HG02852 (cell line): ENCODE results near the gene PFDN1.

Experiments used
- ATAC-seq: cut with Tn5 transposase; IDR thresholded peaks from one replicate; pipeline ENCODE4 v1.9.1; 2021; ENCODE audit warnings: mild to moderate bottlenecking, moderate library complexity; ENCODE audit not compliant: unreplicated experiment

Gene PFDN1

DNA sequence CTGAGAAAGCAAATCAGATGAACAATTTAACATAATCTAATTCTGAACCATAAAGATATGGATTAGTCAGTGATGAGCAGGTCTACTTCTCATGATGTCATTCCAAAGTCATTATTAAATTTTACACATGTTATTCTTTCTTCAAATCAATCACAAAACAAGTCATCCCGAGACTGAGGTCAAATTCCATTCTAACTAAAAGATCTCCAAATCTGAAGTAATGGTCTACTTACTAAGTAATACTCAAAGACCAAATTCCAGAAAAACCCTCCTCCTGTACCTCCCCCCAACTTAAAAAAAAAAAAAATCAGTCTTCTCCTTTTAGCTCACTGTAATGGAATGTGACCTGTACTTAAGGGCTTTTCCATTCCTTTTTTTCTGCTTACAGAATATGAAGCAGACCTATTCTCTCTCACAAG, 4.7 kb downstream of the PFDN1 start:
- ATAC-seq = no peak

GRCh38 chr5:140297283-140297682, 5.6 kb downstream of the PFDN1 start:
- no peak for ATAC-seq

GRCh38 chr5:140296289-140296688, 6.6 kb downstream of the PFDN1 start:
- no peak for ATAC-seq

- ATAC-seq = no peak
These were observed 7.5 kb downstream of the PFDN1 start for GRCh38 chr5:140295414-140295813.

GRCh38 chr5:140294753-140295152, 8.1 kb downstream of the PFDN1 start:
- ATAC-seq = no peak

- no peak for ATAC-seq
These were observed 9.1 kb downstream of the PFDN1 start for GRCh38 chr5:140293849-140294100.

DNA sequence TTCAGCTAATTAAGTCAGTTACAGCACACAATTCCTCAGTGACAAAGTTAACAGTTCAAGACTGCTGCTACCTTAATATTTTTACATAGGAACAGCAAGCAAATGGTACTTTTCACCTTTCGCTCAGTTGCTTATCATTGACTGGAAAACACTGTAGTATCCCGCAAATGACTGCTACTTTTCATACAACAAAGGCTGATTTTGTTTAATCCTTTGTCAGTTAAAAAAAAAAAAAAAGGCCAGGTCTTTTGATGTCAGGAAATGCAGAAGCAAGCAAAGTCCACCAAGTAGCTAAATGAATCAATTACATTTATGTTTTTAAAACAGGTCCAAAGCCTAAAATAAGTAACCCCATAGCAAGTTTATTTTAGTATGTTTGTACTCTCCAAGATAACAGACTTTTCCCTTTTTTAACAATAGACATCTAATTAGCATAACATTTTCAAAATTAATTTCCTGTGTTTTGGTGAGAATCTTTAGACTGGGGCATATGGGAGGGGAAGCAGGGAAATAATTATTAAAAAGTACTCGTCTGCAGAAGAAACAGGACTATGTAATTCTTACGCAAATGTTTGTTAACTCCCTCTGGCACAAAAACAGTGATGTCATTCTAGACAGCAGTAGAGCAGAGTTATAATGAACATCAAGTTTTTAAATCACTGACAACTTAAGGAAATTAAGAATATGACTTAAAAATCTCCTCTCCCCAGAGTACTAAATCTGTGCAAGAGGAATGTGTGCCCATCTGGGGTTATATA, 9.6 kb downstream of the PFDN1 start:
- no peak for ATAC-seq

DNA sequence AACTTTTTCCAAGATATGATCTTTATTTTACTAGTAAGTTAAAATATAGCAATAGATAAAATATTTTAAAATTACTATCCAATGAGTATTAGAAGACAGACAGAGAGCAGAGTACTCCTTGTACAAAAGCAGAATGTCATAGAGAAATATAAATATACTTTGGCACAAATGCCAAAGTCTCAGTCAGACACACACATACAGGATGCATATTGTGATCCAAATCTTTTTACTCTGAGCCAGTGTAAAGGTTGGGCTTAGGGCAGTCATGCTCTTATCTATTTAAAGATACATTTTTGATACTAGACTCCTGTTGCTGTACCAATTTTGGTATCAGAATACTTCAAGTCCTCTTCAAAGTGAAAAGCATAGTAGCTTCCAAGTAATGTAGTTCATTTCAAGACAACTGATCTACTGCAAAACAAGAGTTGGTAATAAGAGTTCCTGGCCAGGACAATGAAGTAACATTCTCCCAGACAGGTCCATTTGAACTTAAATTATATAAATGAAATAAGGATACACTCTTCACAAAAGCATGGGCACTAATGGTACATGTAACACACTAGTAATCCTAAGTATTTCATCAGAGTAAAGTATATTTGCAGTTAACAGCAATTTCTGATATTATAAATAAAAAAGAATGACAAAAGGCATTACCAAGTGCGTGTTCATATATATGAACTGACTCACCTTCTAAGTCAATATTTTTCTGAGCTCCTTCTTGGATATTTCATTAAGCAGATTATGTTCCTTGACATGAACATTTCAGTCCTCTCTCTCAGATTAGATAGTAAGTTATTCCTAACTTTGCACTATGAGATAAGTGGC, 10.5 kb downstream of the PFDN1 start:
- no peak for ATAC-seq

GRCh38 chr5:140287801-140288521, 14.9 kb downstream of the PFDN1 start:
- ATAC-seq = no peak

GRCh38 chr5:140286424-140286823, 16.5 kb downstream of the PFDN1 start:
- ATAC-seq = no peak

GRCh38 chr5:140284013-140284412, 18.9 kb downstream of the PFDN1 start:
- no peak for ATAC-seq

- ATAC-seq = no peak
These were observed 20.6 kb downstream of the PFDN1 start for GRCh38 chr5:140282266-140282665.

DNA sequence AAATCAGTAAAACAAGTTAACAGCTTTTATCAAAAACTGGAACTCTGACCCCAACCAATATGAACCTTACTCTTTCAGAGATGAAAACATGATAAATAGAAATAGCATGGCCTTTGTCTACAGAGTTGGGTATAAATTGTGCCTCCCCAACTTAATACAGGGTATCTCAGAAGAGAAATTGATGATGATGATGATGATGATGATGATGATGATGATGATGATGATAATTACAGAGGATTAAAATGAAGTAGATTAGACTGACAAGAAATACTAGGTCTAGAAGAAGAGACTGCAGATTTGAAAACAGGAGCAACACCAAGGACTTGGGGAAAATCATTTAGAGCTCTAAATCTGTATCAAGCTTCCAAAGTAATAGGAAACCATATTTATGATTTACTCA, 27.1 kb downstream of the PFDN1 start:
- ATAC-seq = no peak

GRCh38 chr5:140273401-140273877, 29.5 kb downstream of the PFDN1 start:
- no peak for ATAC-seq

DNA sequence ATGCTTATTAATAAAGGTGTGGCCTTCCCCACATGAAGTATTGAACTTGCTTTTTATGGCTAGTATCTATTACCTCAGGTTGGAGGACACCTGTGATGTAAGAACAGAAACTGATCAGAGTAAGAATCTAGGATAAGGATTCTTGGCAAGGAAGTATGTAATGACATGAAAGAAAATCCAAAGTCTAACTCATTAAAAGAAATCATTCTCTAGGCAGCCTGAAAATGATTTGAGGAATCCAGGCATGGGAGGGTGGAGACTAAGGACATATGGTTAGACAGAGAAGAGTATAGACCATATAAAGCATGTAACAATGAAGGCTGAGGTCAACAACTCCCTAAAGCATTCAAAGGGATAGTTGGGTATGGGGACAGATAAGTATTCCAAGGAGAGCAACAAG, 32.9 kb downstream of the PFDN1 start:
- no peak for ATAC-seq

GRCh38 chr5:140267559-140268018, 35.3 kb downstream of the PFDN1 start:
- no peak for ATAC-seq

- no peak for ATAC-seq
These were observed 35.7 kb downstream of the PFDN1 start for GRCh38 chr5:140267201-140267540.

GRCh38 chr5:140266471-140267200, 36.3 kb downstream of the PFDN1 start:
- ATAC-seq = no peak

GRCh38 chr5:140265845-140266244, 37.1 kb downstream of the PFDN1 start:
- ATAC-seq = no peak

DNA sequence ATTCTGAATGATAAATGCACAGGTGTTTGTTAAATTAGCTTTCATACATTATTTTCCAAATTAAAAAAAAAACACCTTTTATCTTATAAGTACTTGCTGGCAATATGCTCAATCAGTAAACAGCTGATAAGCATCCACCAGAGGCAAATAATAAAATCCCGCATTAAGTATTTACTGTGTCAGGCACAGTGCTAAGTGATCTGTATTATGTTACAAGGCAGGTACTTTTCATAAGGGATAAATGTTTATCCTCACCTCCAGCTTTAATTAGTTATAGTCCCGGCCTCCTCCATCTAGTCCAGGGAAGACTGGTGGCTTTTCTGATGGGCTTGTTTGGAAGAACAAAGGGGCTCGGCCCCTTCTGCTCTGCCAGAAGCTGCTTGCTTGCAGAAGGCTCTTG, 40.1 kb downstream of the PFDN1 start:
- ATAC-seq = no peak

GRCh38 chr5:140262221-140262620, 40.7 kb downstream of the PFDN1 start:
- no peak for ATAC-seq
